Measurements from ENCODE around the gene ARPP19.
"Not testable (repeated sequence)": the region's sequence is repeated elsewhere in the genome, so short reads cannot be mapped to it uniquely, and the experiment has no call there.

Gene ARPP19

DNA sequence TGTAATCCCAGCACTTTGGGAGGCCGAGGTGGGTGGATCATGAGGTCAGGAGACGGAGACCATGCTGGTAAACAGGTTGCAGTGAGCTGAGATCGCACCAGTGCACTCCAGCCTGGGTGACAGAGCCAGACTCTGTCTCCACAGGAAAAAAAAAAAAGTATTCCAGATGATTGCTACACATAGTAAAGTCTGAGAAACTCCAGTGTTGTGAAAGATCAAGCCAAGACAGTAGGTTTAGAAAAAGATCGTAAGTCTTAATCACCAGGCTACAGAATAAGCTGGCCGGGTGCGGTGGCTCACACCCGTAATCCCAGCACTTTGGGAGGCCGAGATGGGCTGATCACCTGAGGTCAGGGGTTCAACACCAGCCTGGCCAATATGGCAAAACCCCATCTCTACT lies 56.0 kb downstream of the ARPP19 start:
- DNase-seq (ENCODE audit: low read depth in 2 of 2) = not testable (repeated sequence)

DNA sequence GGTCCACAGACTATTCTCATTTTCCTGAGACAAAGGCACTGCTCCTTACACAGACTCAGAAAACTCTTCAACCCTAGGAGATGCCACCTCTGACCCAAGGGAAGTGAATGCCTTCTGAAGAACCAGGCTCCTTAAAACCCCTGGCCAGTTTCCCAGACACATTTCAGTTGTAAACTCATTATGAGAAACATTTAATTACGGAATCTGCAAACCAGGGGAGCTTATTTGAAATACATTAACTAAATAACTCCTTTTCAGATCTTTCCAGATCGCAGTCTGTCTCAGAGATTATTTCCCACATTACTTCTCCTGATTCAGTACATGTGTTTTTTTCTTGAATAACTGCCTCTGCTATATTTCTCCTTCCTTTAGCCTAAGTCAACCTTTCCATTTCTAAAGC lies 57.7 kb downstream of the ARPP19 start:
- no peak for DNase-seq (ENCODE audit: low read depth in 2 of 2)

DNA sequence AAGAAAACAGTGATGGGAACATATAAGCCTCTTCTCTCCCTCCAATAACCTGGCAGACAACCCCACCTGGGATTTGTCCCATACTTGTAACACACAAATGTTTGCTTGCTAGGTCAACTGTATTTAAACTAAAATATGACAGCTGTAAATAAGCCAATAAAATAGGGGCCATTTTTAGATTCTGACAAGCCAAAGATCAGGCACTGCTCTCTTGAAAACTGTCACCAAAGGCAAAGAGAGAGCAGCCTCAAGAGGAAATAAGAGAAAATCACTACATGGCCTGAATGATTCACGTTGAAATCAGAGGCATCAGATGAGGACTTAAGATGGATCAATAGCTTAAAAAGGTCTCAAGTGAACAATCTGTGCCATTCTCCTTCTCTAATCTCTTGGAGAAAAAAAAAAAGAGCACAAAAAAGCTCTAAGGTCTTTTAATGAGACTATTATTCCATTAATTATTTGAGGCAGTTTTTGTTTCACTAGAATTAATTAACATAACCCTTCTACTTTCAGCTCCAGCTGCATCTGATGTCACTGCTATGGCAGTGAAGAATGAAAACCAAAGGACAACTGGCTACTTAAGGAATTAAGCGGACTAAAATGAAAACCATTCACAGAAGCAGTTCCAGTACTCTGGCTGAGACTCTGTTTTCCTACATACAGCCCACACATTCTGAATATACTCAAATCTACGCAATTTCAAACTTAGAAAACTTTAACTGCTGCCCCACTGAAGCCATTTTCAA lies 59.2 kb downstream of the ARPP19 start:
- DNase-seq (ENCODE audit: low read depth in 2 of 2) = no peak

DNA sequence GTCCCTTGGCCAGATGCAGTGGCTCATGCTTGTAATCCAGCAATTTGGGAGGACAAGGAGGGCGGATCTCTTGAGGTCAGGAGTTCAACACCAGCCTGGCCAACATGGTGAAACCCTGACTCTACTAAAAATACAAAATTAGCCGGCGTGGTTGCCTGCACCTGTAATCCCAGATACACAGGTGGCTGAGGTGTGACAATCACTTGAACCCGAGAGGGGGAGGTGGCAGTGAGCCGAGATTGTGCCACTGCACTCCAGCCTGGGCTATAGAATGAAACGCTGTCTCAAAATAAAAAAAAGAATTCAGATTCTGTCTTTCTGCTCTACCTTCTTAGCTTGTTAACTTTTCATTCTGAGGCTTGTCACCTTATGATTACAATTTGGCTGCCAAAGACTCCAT lies 62.3 kb downstream of the ARPP19 start:
- no peak for DNase-seq (ENCODE audit: low read depth in 2 of 2)

DNA sequence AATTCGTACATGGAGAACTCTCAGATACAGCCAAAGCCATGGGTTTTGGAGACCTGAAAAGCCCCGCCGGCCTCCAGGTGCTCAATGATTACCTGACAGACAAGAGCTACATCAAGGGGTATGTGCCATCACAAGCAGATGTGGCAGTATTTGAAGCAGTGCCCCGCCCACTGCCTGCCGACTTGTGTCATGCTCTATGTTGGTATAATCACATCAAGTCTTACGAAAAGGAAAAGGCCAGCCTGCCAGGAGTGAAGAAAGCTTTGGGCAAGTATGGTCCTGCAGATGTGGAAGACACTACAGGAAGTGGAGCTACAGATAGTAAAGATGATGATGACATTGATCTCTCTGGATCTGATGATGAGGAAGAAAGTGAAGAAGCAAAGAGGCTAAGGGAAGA lies 63.7 kb downstream of the ARPP19 start:
- no peak for DNase-seq (ENCODE audit: low read depth in 2 of 2)

DNA sequence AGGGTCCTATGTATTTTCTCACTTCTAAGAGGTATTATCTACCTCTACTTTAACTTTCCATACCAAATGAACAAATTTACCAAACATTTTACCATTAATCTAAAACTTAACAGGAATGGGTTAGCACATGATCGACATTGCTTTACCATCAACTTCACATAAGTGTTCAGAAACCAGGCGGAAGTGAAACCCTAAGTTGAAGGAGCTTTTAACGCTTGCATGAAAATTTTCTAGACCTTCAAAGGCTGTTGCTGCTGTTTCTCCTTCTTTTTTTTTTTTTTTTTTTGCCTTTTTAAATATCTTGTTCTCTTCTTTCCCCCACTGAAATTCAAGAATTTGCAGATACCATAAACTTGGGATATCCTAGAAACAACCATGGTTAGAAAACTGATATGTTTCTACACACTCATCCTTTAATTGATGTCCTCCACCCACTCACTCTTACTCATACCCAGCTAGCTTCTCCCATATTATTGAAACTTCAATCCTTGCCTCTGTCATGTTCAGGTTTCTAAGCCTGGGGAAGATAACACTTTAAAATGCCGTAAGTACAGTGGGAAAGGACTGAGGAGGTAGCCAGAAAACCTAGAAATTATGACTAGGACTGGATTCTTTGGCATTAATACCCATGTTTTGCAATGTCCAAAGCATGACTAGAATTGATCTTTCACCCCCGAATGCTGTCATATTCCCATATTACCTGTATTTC lies 64.9 kb downstream of the ARPP19 start:
- DNase-seq (ENCODE audit: low read depth in 2 of 2) = no peak

DNA sequence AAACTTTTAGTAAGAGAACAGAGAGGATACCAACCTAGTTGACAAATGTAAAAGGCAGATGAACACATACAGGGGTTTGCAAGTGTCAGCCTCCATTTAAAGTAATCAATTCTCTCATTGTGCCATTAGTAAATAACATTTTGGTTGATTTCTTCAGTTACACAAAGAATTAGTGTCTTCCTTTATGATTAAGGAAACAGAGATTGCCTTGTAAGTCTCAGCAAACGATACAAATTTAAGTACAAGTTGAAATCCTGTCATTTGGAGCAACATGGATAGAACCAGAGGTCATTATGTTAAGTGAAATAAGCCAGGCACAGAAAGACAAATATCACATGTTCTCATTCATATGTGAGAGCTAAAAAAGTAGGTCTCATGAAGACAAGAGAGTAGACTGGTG lies 66.2 kb downstream of the ARPP19 start:
- no peak for DNase-seq (ENCODE audit: low read depth in 2 of 2)

DNA sequence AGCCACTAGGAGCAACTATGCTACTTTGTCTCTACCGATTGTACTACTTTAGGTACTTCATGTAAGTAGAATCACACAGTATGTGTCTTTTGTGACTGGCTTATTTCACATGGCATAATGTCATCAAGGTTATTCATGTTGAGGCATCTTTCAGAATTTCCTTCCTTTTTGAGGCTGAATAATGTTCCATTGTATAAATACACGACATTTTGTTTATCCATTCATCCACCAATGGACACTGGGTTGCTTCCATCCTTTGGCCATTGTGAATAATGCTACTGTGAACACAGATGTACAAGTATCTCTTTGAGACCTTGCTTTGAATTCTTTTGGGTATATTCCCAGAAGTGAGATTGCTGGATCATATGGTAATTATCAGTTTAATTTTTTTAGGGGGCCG lies 69.3 kb downstream of the ARPP19 start:
- DNase-seq (ENCODE audit: low read depth in 2 of 2) = no peak

DNA sequence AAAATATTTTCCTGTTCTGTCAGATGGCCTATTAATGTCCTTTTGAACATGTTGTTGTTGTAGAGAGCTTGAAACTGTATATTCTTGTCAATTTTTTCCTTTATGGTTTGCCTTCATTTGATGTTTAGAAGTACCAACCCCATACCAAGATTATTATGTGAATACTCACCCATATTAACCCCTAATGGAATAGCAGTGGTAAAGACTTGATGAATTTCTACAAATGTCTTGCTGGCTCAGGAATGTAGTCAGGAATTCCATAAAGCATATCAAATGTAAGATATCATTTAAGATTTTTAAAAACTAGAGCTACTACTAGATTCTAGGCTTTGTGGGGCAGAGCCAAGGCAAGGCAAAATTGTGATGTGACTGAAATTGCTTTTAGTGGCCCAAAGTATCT lies 70.1 kb downstream of the ARPP19 start:
- no peak for DNase-seq (ENCODE audit: low read depth in 2 of 2)
